GM12892 (cell line): ENCODE measurements around the gene ADGRD2. TPM values are rescaled to one million over a fixed set of nuclear protein-coding genes. Genes with fewer than 3 reads are reported as not detected.

Experiments used
- DNase-seq: peaks from one replicate; pipeline ENCODE4 v3.0.0; 2011; ENCODE audit not compliant: insufficient read length
- FAIRE-seq: peaks from 2 replicates; lab custom pipeline; 2011; peaks lifted over from hg19 to GRCh38; lab: Jason Lieb, UNC
- POLR2A ChIP-seq: IDR thresholded peaks from 2 replicates; pipeline ENCODE4 v1.6.1; 2011; ENCODE audit warnings: low read depth, low read length, control low read depth
- POLR2AphosphoS5 ChIP-seq: IDR thresholded peaks from 2 replicates; pipeline ENCODE4 v1.6.1; 2011; ENCODE audit warnings: low read depth, low read length, control low read depth
- TAF1 ChIP-seq: IDR thresholded peaks from 2 replicates; pipeline ENCODE4 v1.6.1; 2011; ENCODE audit warnings: low read depth, mild to moderate bottlenecking, control low read depth, low read length, borderline replicate concordance
- polyA plus RNA-seq: library from polyadenylated mRNA; unstranded; fragments of >200 nt; gene quantifications from one replicate; pipeline ENCODE4 v1.2.1, GENCODE V29; 2012; ENCODE audit warnings: missing spikeins, inconsistent platforms; ENCODE audit not compliant: missing spikeins

Gene ADGRD2, protein sequence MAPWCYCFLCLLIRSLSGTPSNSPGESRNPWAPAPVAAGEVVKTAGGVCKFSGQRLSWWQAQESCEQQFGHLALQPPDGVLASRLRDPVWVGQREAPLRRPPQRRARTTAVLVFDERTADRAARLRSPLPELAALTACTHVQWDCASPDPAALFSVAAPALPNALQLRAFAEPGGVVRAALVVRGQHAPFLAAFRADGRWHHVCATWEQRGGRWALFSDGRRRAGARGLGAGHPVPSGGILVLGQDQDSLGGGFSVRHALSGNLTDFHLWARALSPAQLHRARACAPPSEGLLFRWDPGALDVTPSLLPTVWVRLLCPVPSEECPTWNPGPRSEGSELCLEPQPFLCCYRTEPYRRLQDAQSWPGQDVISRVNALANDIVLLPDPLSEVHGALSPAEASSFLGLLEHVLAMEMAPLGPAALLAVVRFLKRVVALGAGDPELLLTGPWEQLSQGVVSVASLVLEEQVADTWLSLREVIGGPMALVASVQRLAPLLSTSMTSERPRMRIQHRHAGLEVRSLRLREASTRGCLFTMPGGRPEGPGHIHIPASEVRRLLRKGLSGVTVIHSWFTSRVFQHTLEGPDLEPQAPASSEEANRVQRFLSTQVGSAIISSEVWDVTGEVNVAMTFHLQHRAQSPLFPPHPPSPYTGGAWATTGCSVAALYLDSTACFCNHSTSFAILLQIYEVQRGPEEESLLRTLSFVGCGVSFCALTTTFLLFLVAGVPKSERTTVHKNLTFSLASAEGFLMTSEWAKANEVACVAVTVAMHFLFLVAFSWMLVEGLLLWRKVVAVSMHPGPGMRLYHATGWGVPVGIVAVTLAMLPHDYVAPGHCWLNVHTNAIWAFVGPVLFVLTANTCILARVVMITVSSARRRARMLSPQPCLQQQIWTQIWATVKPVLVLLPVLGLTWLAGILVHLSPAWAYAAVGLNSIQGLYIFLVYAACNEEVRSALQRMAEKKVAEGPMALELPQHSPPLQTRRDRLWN
- 0.15 TPM for polyA plus RNA-seq

- peak; percentile 46 for DNase-seq
- FAIRE-seq, result no peak
- no peak for TF ChIP-seq POLR2AphosphoS5
Observed at GRCh38 chr9:124450241-124450924, at the start of gene ADGRD2. Gene ADGRD2 (plus strand): TSS chr9:124450451. CDS start chr9:124451667, 1,216 bp downstream.

DNA sequence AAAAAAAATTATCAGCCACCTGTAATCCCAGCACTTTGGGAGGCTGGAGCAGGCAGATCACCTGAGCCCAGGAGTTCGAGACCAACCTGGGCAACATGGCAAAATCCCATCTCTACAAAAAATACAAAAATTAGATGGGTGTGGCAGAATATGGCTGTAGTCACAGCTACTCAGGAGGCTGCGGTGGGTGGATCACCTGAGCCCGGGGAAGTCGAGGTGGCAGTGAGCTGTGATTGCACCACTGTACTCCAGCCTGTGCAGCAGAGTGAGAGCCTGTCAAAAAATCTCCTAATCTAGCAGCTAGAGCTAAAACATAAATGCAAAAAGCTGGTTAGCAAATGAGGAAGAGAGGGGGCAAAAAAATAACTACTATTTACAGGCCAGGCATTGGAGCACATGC lies 47.0 kb upstream of the ADGRD2 start:
- TF ChIP-seq POLR2AphosphoS5 (no peak), TAF1 (no peak), POLR2A (no peak)
- DNase-seq (no peak), FAIRE-seq (no peak)

DNA sequence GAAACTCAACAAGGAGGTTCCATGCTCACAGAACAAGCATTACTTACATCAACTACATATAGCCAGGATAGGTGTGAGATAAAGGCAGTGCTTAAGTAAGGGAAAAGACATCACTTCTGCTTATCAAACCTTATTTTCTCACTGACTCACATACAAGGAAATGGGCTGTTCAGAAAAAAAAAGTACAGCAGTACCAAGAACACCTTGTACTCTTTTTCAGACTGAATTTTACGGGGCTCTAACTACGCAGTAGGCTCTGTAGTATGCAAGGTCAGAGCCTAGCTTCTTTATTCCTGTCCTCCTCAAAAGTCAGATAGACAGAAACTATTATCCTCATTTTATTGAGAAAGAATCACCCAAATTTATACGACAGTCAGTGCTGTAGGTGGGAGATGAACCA lies 40.8 kb upstream of the ADGRD2 start:
- TF ChIP-seq POLR2A, result no peak
- no peak for TF ChIP-seq POLR2AphosphoS5
- no peak for TF ChIP-seq TAF1
- DNase-seq, result no peak
- peak; percentile 76 for FAIRE-seq

DNA sequence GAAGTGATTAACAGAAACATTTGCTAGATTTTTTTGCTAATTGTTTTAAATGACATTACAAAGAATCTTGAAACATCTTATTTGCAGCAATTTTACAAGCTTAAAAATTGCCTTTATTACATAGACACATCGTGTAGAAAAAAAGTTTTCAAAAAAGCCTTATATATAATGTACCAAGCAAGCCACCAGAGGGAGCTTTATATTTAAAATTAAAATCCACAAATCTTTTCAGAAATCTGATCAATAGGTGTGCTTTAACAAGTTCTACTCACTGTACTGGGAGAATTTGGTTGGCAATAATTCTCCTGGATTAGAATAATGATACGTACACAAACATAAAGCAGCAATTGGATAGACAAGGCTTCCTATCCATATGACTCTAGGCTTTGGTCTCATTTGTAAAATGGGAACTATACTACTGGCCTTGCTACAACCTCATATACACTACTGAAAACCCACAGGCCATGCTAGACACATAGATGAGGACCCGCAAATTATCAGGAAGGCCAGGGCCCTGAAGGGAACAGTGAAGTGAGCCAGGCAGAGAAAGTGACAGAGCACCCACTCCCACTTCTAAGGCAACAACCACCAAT lies 39.8 kb upstream of the ADGRD2 start:
- FAIRE-seq, result no peak
- DNase-seq, result no peak
- TF ChIP-seq POLR2A (no peak), TAF1 (no peak), POLR2AphosphoS5 (no peak)

DNA sequence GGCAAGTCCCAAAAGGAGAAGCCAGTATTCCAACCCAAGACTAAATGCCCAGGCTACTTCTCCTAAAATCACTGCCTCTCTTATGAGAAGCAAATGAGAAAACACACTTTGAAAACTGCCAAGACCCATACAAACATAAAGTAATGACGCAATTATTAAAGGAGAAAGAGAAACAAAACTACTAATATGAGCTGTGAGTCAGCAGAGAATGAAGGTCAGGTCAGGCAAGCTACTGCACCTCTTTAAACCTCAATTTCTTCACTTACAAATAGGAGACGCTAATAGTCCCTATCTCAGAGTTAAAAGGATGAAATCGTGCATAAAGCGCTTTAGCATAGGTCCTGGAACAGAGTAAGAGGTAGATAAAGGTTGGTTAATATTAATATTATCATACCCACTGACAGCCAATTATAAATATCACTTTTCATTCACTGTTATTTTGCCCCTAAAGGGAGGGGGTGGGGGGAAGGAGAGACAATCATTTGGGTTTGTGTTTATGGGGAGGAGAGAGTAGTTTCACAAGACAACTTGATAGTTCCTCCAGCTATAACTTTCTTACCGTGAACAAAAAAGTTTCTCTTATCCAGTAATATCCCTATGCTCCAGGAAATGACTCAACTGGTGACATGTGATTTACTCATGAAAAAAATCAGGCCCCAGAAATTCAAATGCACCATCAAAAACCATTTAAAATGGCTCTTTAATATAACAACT lies 38.6 kb upstream of the ADGRD2 start:
- FAIRE-seq (no peak), DNase-seq (no peak)
- TF ChIP-seq POLR2AphosphoS5 (no peak), POLR2A (no peak), TAF1 (no peak)

GRCh38 chr9:124412228-124412575 lies 38.0 kb upstream of the ADGRD2 start:
- FAIRE-seq (no peak), DNase-seq (no peak)
- TF ChIP-seq POLR2AphosphoS5 (no peak), POLR2A (no peak), TAF1 (no peak)

- DNase-seq (no peak), FAIRE-seq (no peak)
- TF ChIP-seq TAF1 (no peak), POLR2AphosphoS5 (no peak), POLR2A (no peak)
Observed at GRCh38 chr9:124414612-124415011, 35.6 kb upstream of the ADGRD2 start.

- TF ChIP-seq TAF1 (peak; percentile 91), POLR2A (peak; percentile 61; the same call in 1 of the 2 replicates), POLR2AphosphoS5 (peak; percentile 52; the same call in 1 of the 2 replicates)
- FAIRE-seq, result peak; percentile 96
- DNase-seq, result peak; percentile 83
Observed at GRCh38 chr9:124415102-124415851, 35.0 kb upstream of the ADGRD2 start, which contains the start of gene PSMB7. Gene PSMB7 (minus strand): TSS chr9:124415442. CDS start chr9:124415425, 17 bp downstream.

GRCh38 chr9:124415852-124416484 lies 34.3 kb upstream of the ADGRD2 start:
- DNase-seq (no peak), FAIRE-seq (no peak)
- TF ChIP-seq POLR2A (no peak), TAF1 (no peak), POLR2AphosphoS5 (no peak)
